H1 (cell line): ENCODE data around the gene DAGLA. TPM values are rescaled to one million over a fixed set of nuclear protein-coding genes. Genes with fewer than 3 reads are reported as not detected.

Source experiments
- CTCF ChIA-PET: fragments of 300-600 bp; sonication (Branson Sonifier 250); formaldehyde crosslinking; loops from one replicate; lab custom pipeline; 2021; ENCODE audit not compliant: partially characterized antibody; lab: Charles Lee
- POLR2A ChIA-PET: fragments of 300-600 bp; sonication (Branson Sonifier 250); formaldehyde crosslinking; loops from one replicate; lab custom pipeline; 2021; ENCODE audit warnings: inconsistent platforms; ENCODE audit not compliant: partially characterized antibody; lab: Charles Lee
- DNase-seq, 2 experiments: peaks; one replicate each; pipeline versions ENCODE4 v3.0.0 to v3.0.0-alpha.2; 2010 to 2022; ENCODE audit warnings: low spot score in 2 of 2, low read depth in 1 of 2, mixed read lengths in 1 of 2
- FAIRE-seq: peaks from 2 replicates; lab custom pipeline; 2011; peaks lifted over from hg19 to GRCh38; lab: Jason Lieb, UNC
- H2AFZ ChIP-seq: 2 replicates; pipeline ENCODE4 v1.8.1; 2012; ENCODE audit warnings: low read length, inconsistent platforms
- H2AK5ac ChIP-seq: 2 replicates; pipeline ENCODE4 v1.6.1; 2013; ENCODE audit warnings: low read depth, low read length
- H2BK120ac ChIP-seq: replicated peaks from 2 replicates; pipeline ENCODE3; 2013; ENCODE audit warnings: low read depth, low read length, inconsistent platforms
- H2BK12ac ChIP-seq: 2 replicates; pipeline ENCODE4 v1.6.1; 2013; ENCODE audit warnings: low read depth, low read length
- H2BK15ac ChIP-seq: 2 replicates; pipeline ENCODE4 v1.6.1; 2013; ENCODE audit warnings: low read length
- H2BK20ac ChIP-seq: 2 replicates; pipeline ENCODE4 v1.6.1; 2013; ENCODE audit warnings: low read length
- H2BK5ac ChIP-seq: 2 replicates; pipeline ENCODE4 v1.6.1; 2013; ENCODE audit warnings: low read depth, low read length
- H3K14ac ChIP-seq: 2 replicates; pipeline ENCODE4 v1.6.1; 2013; ENCODE audit warnings: inconsistent platforms; ENCODE audit not compliant: insufficient read length
- H3K18ac ChIP-seq: 2 replicates; pipeline ENCODE4 v1.6.1; 2013; ENCODE audit warnings: low read length; ENCODE audit errors: extremely low read depth
- H3K23ac ChIP-seq: 2 replicates; pipeline ENCODE4 v1.6.1; 2013; ENCODE audit warnings: inconsistent platforms; ENCODE audit not compliant: insufficient read length
- H3K23me2 ChIP-seq: 2 replicates; pipeline ENCODE4 v1.6.1; 2013; ENCODE audit warnings: low read depth, low read length
- H3K27ac ChIP-seq: 2 replicates; pipeline ENCODE4 v1.6.1; 2011; ENCODE audit warnings: low read depth, low read length, inconsistent platforms
- H3K27me3 ChIP-seq, 4 experiments: replicated peaks in 1 of 4; 1 replicate in 1 of 4; 2 replicates in 3 of 4; pipeline versions ENCODE4 v1.6.1 to v1.8.1; 2011 to 2013; ENCODE audit warnings: low read length in 3 of 4, mild to moderate bottlenecking in 3 of 4, inconsistent platforms in 2 of 4, mixed read lengths in 2 of 4, moderate library complexity in 1 of 4; ENCODE audit not compliant: control insufficient read depth in 3 of 4, insufficient read depth in 3 of 4; ENCODE audit errors: extremely low read depth in 1 of 4
- H3K36me3 ChIP-seq, 4 experiments: 2 replicates each; pipeline versions ENCODE4 v1.6.1 to v1.8.1; 2011 to 2013; ENCODE audit warnings: mild to moderate bottlenecking in 4 of 4, low read length in 3 of 4, moderate library complexity in 2 of 4, control low read depth in 1 of 4, inconsistent platforms in 1 of 4; ENCODE audit not compliant: insufficient read depth in 4 of 4, control insufficient read depth in 2 of 4
- H3K4ac ChIP-seq: replicated peaks from 2 replicates; pipeline ENCODE3; 2013; ENCODE audit warnings: low read length, low read depth, mixed read lengths, inconsistent platforms; ENCODE audit not compliant: insufficient read length
- H3K4me1 ChIP-seq, 4 experiments: replicated peaks in 1 of 4; 1 replicate in 1 of 4; 2 replicates in 3 of 4; pipeline versions ENCODE4 v1.6.1 to v1.8.1; 2011 to 2013; ENCODE audit warnings: low read length in 3 of 4, inconsistent platforms in 2 of 4, mixed read lengths in 1 of 4; ENCODE audit not compliant: insufficient read depth in 4 of 4, control insufficient read depth in 3 of 4
- H3K4me2 ChIP-seq, 2 experiments: 2 replicates each; pipeline versions ENCODE4 v1.6.1 to v1.8.1; 2011 to 2013; ENCODE audit warnings: low read depth in 2 of 2, low read length in 2 of 2, control low read depth in 1 of 2, inconsistent platforms in 1 of 2, mild to moderate bottlenecking in 1 of 2; ENCODE audit not compliant: insufficient read depth in 1 of 2
- H3K4me3 ChIP-seq, 4 experiments: fragments of 200-600, 300-600 bp in 1 of 4; sonication (generic), shearing (Covaris generic), sonication (Bioruptor Twin) in 1 of 4; 2 replicates each; pipeline versions ENCODE4 v1.5.1 to v1.8.1; 2011 to 2016; ENCODE audit warnings: low read length in 4 of 4, low read depth in 3 of 4, control low read depth in 2 of 4, inconsistent platforms in 2 of 4, mild to moderate bottlenecking in 2 of 4, mixed read lengths in 1 of 4, moderate library complexity in 1 of 4; ENCODE audit not compliant: insufficient read depth in 2 of 4; ENCODE audit errors: extremely low read depth in 1 of 4
- H3K56ac ChIP-seq: replicated peaks from 2 replicates; pipeline ENCODE3; 2013; ENCODE audit warnings: low read depth, mild to moderate bottlenecking, mixed read lengths, low read length, inconsistent platforms; ENCODE audit not compliant: insufficient read length
- H3K79me1 ChIP-seq: 2 replicates; pipeline ENCODE4 v1.6.1; 2013; ENCODE audit warnings: low read depth, low read length, control low read depth
- H3K79me2 ChIP-seq, 2 experiments: 2 replicates each; pipeline versions ENCODE4 v1.6.1 to v1.8.1; 2012 to 2013; ENCODE audit warnings: low read length in 2 of 2, mild to moderate bottlenecking in 2 of 2, inconsistent platforms in 1 of 2; ENCODE audit not compliant: insufficient read depth in 2 of 2, control insufficient read depth in 1 of 2
- H3K9ac ChIP-seq, 4 experiments: replicated peaks in 1 of 4; 1 replicate in 1 of 4; 2 replicates in 3 of 4; pipeline versions ENCODE4 v1.6.1 to v1.8.1; 2011 to 2013; ENCODE audit warnings: low read depth in 3 of 4, low read length in 3 of 4, control low read depth in 2 of 4, mild to moderate bottlenecking in 2 of 4, moderate library complexity in 2 of 4, inconsistent platforms in 1 of 4; ENCODE audit errors: extremely low read depth in 1 of 4
- H3K9me3 ChIP-seq, 2 experiments: 2 replicates each; pipeline versions ENCODE4 v1.6.1 to v1.8.1; 2012 to 2013; ENCODE audit warnings: mild to moderate bottlenecking in 2 of 2, moderate library complexity in 2 of 2, control low read depth in 1 of 2, inconsistent platforms in 1 of 2, low read depth in 1 of 2, low read length in 1 of 2, mixed read lengths in 1 of 2; ENCODE audit not compliant: insufficient read depth in 2 of 2
- H4K20me1 ChIP-seq, 2 experiments: replicated peaks in 1 of 2; 2 replicates each; pipeline versions ENCODE3 to v1.8.1; 2011 to 2013; ENCODE audit warnings: inconsistent platforms in 2 of 2, low read length in 2 of 2, mild to moderate bottlenecking in 1 of 2; ENCODE audit not compliant: insufficient read depth in 2 of 2, control insufficient read depth in 1 of 2
- H4K5ac ChIP-seq: 2 replicates; pipeline ENCODE4 v1.6.1; 2013; ENCODE audit warnings: low read length, low read depth, mixed read lengths, inconsistent platforms; ENCODE audit not compliant: insufficient read length
- H4K8ac ChIP-seq: 2 replicates; pipeline ENCODE4 v1.8.0; 2013; ENCODE audit warnings: mild to moderate bottlenecking, moderate library complexity, low read length, inconsistent platforms; ENCODE audit not compliant: insufficient read depth; ENCODE audit errors: extremely low read depth
- H4K91ac ChIP-seq: replicated peaks from 2 replicates; pipeline ENCODE3; 2013; ENCODE audit warnings: low read length, mixed read lengths, inconsistent platforms; ENCODE audit not compliant: insufficient read length
- ASH2L ChIP-seq: fragments of 200-600, 300-600 bp; sonication (generic); IDR thresholded peaks from one replicate; pipeline ENCODE4 v1.7.1; 2017; ENCODE audit warnings: low read length
- CEBPB ChIP-seq: IDR thresholded peaks from 2 replicates; pipeline ENCODE4 v1.6.1; 2012; ENCODE audit warnings: low read depth, low read length
- CHD1 ChIP-seq: IDR thresholded peaks from 2 replicates; pipeline ENCODE4 v1.6.1; 2012; ENCODE audit warnings: low read depth, low read length, improper control_type of control experiment
- CHD2 ChIP-seq: IDR thresholded peaks from 2 replicates; pipeline ENCODE4 v1.6.1; 2012; ENCODE audit warnings: low read length, improper control_type of control experiment
- GTF2F1 ChIP-seq: IDR thresholded peaks from 2 replicates; pipeline ENCODE4 v1.6.1; 2012; ENCODE audit warnings: low read depth, low read length, improper control_type of control experiment, borderline replicate concordance
- MAFK ChIP-seq: IDR thresholded peaks from 2 replicates; pipeline ENCODE4 v1.6.1; 2012; ENCODE audit warnings: low read depth, mild to moderate bottlenecking, improper control_type of control experiment, low read length
- RFX5 ChIP-seq: IDR thresholded peaks from 2 replicates; pipeline ENCODE4 v1.6.1; 2011; ENCODE audit warnings: low read depth, low read length, improper control_type of control experiment, borderline replicate concordance
- TAF1 ChIP-seq: IDR thresholded peaks from 2 replicates; pipeline ENCODE4 v1.6.1; 2011; ENCODE audit warnings: mild to moderate bottlenecking, low read depth, low read length
- TCF12 ChIP-seq: IDR thresholded peaks from 2 replicates; pipeline ENCODE4 v1.6.1; 2011; ENCODE audit warnings: low read depth, mild to moderate bottlenecking, low read length
- WGBS, 2 experiments: shearing (Covaris generic) in 1 of 2; methylation state at CpG; one replicate each; pipeline versions ENCODE4 v1.1.6 to v1.1.7; 2013 to 2015; ENCODE audit warnings: low lambda C conversion rate in 2 of 2, mixed read lengths in 2 of 2, inconsistent platforms in 1 of 2, low coverage in 1 of 2, missing lambda C conversion rate in 1 of 2; ENCODE audit not compliant: insufficient replicate concordance in 2 of 2, insufficient coverage in 1 of 2, insufficient read length in 1 of 2; ENCODE audit errors: extremely low coverage in 1 of 2, missing lambda C conversion rate in 1 of 2; 5-methylcytosine and 5-hydroxymethylcytosine counted together
- polyA plus RNA-seq, 7 experiments: library from polyadenylated mRNA; depleted of rRNA in 3 of 7; stranded (reverse) in 5 of 7; unstranded in 2 of 7; fragments of >200 nt in 5 of 7; fragments of 200-250 nt in 2 of 7; gene quantifications; 1 replicate in 5 of 7; 2 replicates in 1 of 7; 4 replicates in 1 of 7; pipeline versions ENCODE4 v1.2.1 to v1.2.3, GENCODE V29; 2011 to 2013; ENCODE audit warnings: missing spikeins in 2 of 7, mixed read lengths in 2 of 7
- total RNA-seq: library from RNA; stranded (reverse); fragmentation: NEBNext Ultra II Directional; extraction: Animal tissue kit (Norgen Biotek cat#: 25700); gene quantifications from 2 replicates; pipeline ENCODE4 v1.2.1, GENCODE V29; 2021

The DAGLA gene
- total and polyA plus RNA-seq, 2 of the 8 experiments (the other 6 are each of a cell fraction or from before 2014, with no cell fraction given) = 3.6 to 6.6 TPM

GRCh38 chr11:61697764-61698163 lies 17.6 kb downstream of the DAGLA start:
- POLR2A ChIA-PET = interaction anchor here (1.1 kb wide), 1 partner anchor 10 kb away, joined by 3 read pairs; no protein-coding TSS in a partner anchor
- CTCF ChIA-PET = interaction anchor here (0.6 to 5.7 kb wide), 14 partner anchors 12 to 54 kb away, joined by 3 to 43 read pairs (median 6); no protein-coding TSS in a partner anchor

More at GRCh38 chr11:61697764-61698163, 17.6 kb downstream of the DAGLA start:
- Histone ChIP-seq H3K18ac (no peak overlapping the region), H3K23ac (no peak overlapping the region), H2BK20ac (0 out of 2 replicates have a peak overlapping the region, but pooled peaks have one; percentile 32), H3K27ac (no peak overlapping the region), H2BK5ac (peak overlapping the region; percentile 49; the same call in 1 of the 2 replicates), H2BK12ac (0 out of 2 replicates have a peak overlapping the region, but pooled peaks have one; percentile 68), H3K9ac (no peak overlapping the region), H3K4me2 (no peak overlapping the region), H4K91ac (peak overlapping the region; percentile 16), H3K23me2 (no peaks in the 10 kb centered on the region), H3K14ac (no peak overlapping the region), H3K36me3 (no peaks in the 10 kb centered on the region), H3K4ac (no peak overlapping the region), H4K8ac (no peak overlapping the region), H3K9me3 (no peaks in the 10 kb centered on the region), H4K20me1 (no peaks in the 10 kb centered on the region), H2BK15ac (no peak overlapping the region), H3K79me2 (no peaks in the 10 kb centered on the region), H2AK5ac (no peak overlapping the region), H2AFZ (no peak overlapping the region), H3K4me3 (no peak overlapping the region), H3K4me1 (peaks cover 9 to 34% (median 25%) of the 10 kb centered on the region in 4 experiments), H3K56ac (no peak overlapping the region), H2BK120ac (no peak overlapping the region), H3K27me3 (peaks cover 0 to 3% (median 1%) of the 10 kb centered on the region in 4 experiments; a peak in 1 of 7 replicates), H3K79me1 (no peaks in the 10 kb centered on the region), H4K5ac (no peak overlapping the region)
- WGBS, 2 experiments = 100% methylated on average over 1 of the region's 1 CpG; no CpG with 5 or more reads in 1 of the 2 experiments
- DNase-seq (no peak), FAIRE-seq (no peak)
- no peak for TF ChIP-seq RFX5
- no peak for TF ChIP-seq CHD2
- TF ChIP-seq MAFK = no peak
- TF ChIP-seq GTF2F1 = no peak
- no peak for TF ChIP-seq CHD1
- no peak for TF ChIP-seq TCF12
- no peak for TF ChIP-seq CEBPB
- no peak for TF ChIP-seq TAF1
- TF ChIP-seq ASH2L = no peak
